ENCODE measurements around the gene NBL1.
"Not testable (repeated sequence)": the region's sequence is repeated elsewhere in the genome, so short reads cannot be mapped to it uniquely, and the experiment has no call there.

Gene NBL1

DNA sequence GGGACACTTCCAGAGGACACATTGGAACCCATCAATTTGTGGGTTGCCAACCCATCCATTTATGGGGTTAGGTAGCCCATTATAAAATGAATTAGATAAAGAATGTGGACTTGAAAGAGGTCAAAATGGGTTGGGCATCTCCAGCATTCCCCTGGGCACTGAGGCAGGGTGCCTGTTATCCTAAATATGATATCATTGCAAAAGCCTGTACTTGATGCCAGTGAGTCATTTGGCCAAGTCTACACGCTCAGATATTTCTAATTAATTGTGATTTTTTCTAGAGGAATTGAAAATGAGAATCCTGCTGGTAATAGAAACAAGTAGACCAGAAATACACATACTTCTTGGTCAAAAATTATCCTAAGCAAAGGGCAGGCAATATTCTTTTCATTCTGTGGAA, 21.9 kb upstream of the NBL1 start:
- no peak for FAIRE-seq

- no peak for FAIRE-seq
Observed at GRCh38 chr1:19623523-19623922, 20.6 kb upstream of the NBL1 start.

GRCh38 chr1:19625291-19625937, 18.7 kb upstream of the NBL1 start:
- FAIRE-seq: no peak

- FAIRE-seq: no peak
Observed at GRCh38 chr1:19628879-19629278, 15.2 kb upstream of the NBL1 start.

- FAIRE-seq: no peak
Observed at GRCh38 chr1:19629357-19629756, 14.8 kb upstream of the NBL1 start.

DNA sequence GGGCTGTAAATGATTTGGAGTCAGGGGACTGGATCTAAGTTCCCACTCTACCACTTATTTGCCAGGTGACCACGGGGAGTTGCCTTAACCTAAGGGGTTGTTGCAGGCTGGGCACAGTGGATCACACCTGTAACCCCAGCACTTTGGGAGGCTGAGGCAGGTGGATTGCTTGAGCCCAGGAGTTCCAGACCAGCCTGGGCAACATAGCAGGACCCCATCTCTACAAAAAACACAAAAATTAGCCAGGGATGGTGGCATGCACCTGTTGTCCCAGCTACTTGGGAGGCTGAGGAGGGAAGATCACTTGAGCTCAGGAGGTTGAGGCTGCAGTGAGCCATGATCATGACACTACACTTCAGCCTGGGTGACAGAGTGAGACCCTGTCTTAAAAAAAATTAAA, 13.9 kb upstream of the NBL1 start:
- not testable (repeated sequence) for FAIRE-seq

GRCh38 chr1:19630720-19631395, 13.3 kb upstream of the NBL1 start:
- no peak for FAIRE-seq

GRCh38 chr1:19632211-19632610, 11.9 kb upstream of the NBL1 start:
- no peak for FAIRE-seq

- no peak for FAIRE-seq
Observed at GRCh38 chr1:19633106-19633505, 11.0 kb upstream of the NBL1 start.

DNA sequence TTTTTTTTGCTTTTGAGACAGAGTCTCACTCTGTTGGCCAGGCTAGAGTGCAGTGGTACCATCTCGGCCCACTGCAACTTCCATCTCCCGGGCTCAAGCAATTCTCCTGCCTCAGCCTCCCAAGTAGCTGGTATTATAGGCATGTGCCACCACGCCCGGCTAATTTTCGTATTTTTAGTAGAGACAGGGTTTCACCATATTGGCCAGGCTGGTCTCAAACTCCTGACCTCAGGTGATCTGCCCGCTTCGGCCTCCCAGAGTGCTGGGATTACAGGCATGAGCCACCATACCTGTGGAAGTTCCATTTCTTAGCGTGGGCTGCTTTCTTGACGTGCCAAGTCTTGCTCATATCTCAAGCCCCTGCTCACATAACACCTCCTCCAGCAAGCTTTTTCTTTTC, 9.0 kb upstream of the NBL1 start:
- FAIRE-seq: not testable (repeated sequence)

GRCh38 chr1:19635646-19636045, 8.5 kb upstream of the NBL1 start:
- no peak for FAIRE-seq

- no peak for FAIRE-seq
Observed at GRCh38 chr1:19636065-19636464, 8.0 kb upstream of the NBL1 start.

GRCh38 chr1:19636749-19637148, 7.4 kb upstream of the NBL1 start:
- not testable (repeated sequence) for FAIRE-seq

- no peak for FAIRE-seq
Observed at GRCh38 chr1:19637606-19638005, 6.5 kb upstream of the NBL1 start.

- FAIRE-seq: not testable (repeated sequence)
Observed at GRCh38 chr1:19639228-19639627, 4.9 kb upstream of the NBL1 start.

DNA sequence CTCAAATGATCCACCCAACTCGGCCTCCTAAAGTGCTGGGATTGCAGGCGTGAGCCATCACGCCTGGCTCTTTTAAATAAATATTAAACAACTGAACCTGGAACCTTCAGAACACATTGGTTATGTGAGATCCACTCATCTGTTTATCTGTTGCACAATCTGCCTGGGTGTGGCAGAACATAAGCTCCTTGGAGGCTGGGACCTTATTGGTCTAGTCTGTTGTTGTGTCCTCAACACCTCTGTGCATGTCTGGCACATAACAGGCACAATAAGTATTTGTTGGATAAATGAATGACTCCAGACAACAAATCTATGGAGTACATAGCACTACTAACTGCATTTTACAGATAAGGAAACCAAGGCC, 4.1 kb upstream of the NBL1 start:
- no peak for FAIRE-seq

DNA sequence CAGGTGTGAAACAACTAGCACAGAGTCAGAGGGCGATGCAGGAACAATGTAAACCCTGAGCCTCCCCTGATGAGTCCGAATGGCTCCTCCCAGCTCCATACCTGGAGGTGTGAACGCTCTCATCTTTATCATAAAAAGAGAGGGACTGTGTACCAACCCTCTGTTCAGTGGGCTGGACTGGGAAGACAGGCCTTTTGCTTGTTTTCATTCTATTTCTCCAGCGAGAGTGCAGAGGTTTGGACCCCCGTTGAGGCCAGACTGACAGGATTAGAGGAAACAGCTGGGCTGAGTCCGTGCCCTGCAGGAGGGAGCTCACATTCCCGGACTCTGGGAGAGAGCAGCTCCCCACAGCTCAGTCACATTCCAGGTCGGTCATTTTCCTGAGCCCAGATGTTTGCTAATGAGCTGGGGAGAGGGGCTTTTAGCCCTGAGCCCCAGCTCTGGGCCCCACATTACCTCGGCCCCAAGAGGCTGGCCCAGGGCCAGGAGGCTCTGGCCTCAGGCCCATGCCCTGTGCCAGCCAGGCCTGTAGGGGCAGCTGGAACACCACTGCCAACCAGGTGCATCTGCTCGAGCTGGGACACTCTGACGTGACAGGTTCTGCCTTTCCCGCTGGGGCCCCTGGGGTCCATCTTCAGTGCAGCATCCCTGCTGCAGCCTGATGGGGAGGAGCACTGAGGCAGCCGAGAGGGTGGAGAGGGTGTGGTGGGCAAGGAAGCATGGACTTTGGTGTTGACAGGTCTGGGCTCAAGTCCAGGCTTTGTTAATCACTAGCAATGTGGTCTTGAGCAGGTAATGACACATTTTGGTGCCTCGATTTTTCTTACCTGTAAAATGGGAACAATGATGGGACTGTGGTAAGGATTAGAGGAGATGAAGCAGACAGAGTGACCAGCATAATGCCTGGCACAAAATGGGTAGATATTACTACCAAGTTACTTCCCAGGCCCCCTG, 3.5 kb upstream of the NBL1 start:
- FAIRE-seq: no peak

DNA sequence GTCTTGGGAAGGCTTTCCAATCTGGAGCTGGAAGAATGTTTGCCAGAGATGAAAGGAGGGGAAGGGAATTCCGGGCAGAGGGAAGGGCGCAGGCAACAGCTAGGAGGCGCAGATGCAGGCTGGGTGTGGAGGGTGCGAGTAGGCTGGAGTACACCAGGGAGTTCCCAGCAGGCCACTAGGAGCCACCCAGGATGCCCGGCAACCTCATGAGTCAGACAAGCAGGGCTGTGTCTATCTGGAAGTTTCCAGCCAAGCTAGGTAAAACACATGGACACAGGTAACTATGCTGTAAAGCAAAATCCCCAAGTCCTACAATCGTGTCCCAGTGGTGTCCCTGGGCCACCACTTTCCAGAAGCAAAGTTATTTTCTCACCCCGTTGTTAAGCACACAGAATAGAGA, 990 bp upstream of the NBL1 start:
- FAIRE-seq: no peak

DNA sequence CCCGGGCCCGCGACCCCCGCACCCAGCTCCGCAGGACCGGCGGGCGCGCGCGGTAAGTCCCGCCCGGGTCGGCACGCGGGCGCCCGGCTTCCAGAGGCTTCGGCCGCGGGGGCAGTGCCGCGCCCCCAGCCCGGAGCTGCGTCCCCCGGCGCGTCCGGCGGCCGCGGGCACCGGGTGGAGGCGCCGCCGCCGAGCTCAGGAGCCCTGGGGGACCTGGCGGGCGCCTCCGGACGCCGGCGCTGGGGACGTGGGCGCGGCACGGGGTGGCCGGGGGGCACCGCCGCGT, 227 bp downstream of the NBL1 start:
- no peak for FAIRE-seq

DNA sequence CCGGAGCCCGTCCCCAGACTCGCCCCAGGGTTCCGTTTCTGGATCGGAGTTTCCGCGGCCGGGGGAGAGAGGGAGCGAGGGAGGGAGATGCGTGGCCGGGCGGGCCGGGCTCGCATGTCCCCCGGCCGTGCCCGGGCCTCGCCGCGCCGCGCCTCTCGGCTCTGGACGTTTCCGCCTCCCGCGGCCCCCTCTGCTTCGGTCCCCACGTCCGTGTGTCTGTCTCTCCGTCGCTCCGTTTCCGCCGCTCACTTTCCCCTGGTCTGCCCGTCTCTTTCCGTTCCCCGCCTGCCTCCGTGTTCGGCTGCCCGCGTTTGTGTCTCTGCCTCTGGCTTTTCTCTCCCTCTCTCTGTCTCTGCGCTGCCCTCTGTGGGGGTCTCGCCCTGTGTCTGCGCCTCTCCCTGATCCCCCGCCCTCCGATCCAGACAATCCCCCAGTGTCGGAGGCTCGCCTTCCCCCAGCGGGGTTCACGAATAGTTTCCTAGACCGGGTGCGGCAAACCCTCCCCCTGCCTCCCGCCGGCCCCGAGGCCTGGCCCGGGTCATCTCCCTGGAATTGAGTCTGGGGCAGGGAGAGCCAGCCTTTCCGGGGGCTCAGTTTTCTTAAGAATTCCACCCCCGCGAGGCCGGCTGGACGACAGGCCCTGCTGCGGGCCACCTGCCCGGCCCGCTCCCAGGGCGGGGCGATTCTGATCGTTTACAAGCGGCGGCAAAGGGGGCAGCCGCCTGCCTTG, 735 bp downstream of the NBL1 start:
- no peak for FAIRE-seq

GRCh38 chr1:19645411-19646251, 1.5 kb downstream of the NBL1 start:
- no peak for FAIRE-seq

Data from colon (tissue), 2 donors.